Breast epithelium (tissue), 4 donors: ENCODE data around the gene RXFP2. TPM values are rescaled to one million over a fixed set of nuclear protein-coding genes. Genes with fewer than 3 reads are reported as not detected.

ENCODE experiments used
- DNase-seq, 2 donors: peaks; one replicate each; pipeline ENCODE4 v3.0.0-alpha.2; 2019; ENCODE audit warnings: low spot score in 2 of 2
- H3K27ac ChIP-seq, 2 donors: fragments of 200-600 bp; sonication (generic) in 1 of 2; one replicate each; pipeline ENCODE4 v1.5.1; 2016 to 2019; ENCODE audit warnings: mild to moderate bottlenecking in 1 of 2
- H3K27me3 ChIP-seq, 2 donors: fragments of 200-600 bp; sonication (generic) in 1 of 2; one replicate each; pipeline versions ENCODE4 v1.5.1 to v1.6.0; 2017 to 2019; ENCODE audit warnings: control low read depth in 1 of 2, mild to moderate bottlenecking in 1 of 2
- H3K36me3 ChIP-seq: fragments of 200-600 bp; one replicate; pipeline ENCODE4 v1.5.1; 2019
- H3K4me1 ChIP-seq, 2 donors: fragments of 200-600 bp; sonication (generic); one replicate each; pipeline ENCODE4 v1.5.1; 2016 to 2019; ENCODE audit warnings: control low read depth in 1 of 2
- H3K4me3 ChIP-seq, 3 donors: fragments of 200-600 bp; sonication (generic); 1 replicate in 2 of 3; 2 replicates in 1 of 3; pipeline ENCODE4 v1.5.1; 2016 to 2019; ENCODE audit warnings: mild to moderate bottlenecking in 3 of 3, moderate library complexity in 2 of 3
- H3K9me3 ChIP-seq, 2 donors: fragments of 200-600 bp; sonication (generic) in 1 of 2; one replicate each; pipeline ENCODE4 v1.5.1; 2016 to 2019; ENCODE audit warnings: control low read depth in 1 of 2
- POLR2A ChIP-seq: fragments of 450-650 bp; IDR thresholded peaks from one replicate; pipeline ENCODE4 v1.6.1; 2016; ENCODE audit warnings: antibody characterized with exemption, mild to moderate bottlenecking, moderate library complexity
- POLR2AphosphoS5 ChIP-seq, 3 donors: sonication (generic); formaldehyde crosslinking; IDR thresholded peaks; one replicate each; pipeline ENCODE4 v1.6.1; 2017; ENCODE audit warnings: antibody characterized with exemption in 3 of 3
- intact Hi-C: fragments of 100-400 bp; cut with DNase I; formaldehyde crosslinking; loops from one replicate; pipeline ENCODE4 v1.15.1; 2023; ENCODE audit warnings: low total_unique reads
- total RNA-seq, 3 donors: library from RNA; depleted of rRNA; stranded (reverse); fragments of >200 nt; gene quantifications; one replicate each; pipeline ENCODE4 v1.1.0, GENCODE V29; 2016
- TF ChIP-seq, protein P1 (sequence below), 3 donors: fragments of 450-650 bp; IDR thresholded peaks; one replicate each; pipeline ENCODE4 v1.5.1; 2016 to 2017; ENCODE audit warnings: antibody characterized with exemption in 3 of 3, mild to moderate bottlenecking in 3 of 3, moderate library complexity in 3 of 3

Gene RXFP2, protein sequence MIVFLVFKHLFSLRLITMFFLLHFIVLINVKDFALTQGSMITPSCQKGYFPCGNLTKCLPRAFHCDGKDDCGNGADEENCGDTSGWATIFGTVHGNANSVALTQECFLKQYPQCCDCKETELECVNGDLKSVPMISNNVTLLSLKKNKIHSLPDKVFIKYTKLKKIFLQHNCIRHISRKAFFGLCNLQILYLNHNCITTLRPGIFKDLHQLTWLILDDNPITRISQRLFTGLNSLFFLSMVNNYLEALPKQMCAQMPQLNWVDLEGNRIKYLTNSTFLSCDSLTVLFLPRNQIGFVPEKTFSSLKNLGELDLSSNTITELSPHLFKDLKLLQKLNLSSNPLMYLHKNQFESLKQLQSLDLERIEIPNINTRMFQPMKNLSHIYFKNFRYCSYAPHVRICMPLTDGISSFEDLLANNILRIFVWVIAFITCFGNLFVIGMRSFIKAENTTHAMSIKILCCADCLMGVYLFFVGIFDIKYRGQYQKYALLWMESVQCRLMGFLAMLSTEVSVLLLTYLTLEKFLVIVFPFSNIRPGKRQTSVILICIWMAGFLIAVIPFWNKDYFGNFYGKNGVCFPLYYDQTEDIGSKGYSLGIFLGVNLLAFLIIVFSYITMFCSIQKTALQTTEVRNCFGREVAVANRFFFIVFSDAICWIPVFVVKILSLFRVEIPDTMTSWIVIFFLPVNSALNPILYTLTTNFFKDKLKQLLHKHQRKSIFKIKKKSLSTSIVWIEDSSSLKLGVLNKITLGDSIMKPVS
- total RNA-seq, result under 1 TPM in 1 of 3 donors, not detected in 2; 0.48 TPM

DNA sequence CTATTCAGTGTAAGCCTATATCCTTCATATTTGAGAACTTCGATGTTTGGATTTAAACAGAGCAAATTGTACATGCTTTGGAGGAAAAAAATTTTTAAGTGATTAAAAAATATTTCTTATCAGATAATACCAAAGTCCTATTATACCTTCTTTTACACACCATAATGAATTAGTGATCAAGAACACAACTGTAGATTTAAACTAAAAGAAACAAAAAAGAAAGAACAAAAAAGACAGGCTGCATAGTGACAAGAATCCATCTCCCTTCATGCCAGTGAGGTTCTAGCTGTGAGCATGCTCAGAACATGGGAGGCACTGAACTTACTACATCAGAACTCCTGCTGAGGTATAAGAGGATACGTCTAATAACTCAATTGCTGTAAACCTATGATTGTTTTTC is at the start of gene RXFP2:
RXFP2 (plus strand) TSS at position 301 of the 400 bp plus-strand sequence; CDS start at position 388, 87 bp downstream.
- H3K27me3 ChIP-seq, result no peaks in the 10 kb centered on the region
- no peaks in the 10 kb centered on the region for H3K36me3 ChIP-seq
- intact Hi-C loops, result no loop called here
- H3K27ac ChIP-seq, result no peak within 1 kb of the TSS
- H3K4me1 ChIP-seq, result no peaks in the 10 kb centered on the region
- H3K4me3 ChIP-seq, result no peak within 1 kb of the TSS
- no peaks in the 10 kb centered on the region for H3K9me3 ChIP-seq
- DNase-seq, result no peak
- TF ChIP-seq POLR2A (no peak), POLR2AphosphoS5 (IDR thresholded peaks at IDR 0.05) (no peak)
- TF ChIP-seq, protein P1, sequence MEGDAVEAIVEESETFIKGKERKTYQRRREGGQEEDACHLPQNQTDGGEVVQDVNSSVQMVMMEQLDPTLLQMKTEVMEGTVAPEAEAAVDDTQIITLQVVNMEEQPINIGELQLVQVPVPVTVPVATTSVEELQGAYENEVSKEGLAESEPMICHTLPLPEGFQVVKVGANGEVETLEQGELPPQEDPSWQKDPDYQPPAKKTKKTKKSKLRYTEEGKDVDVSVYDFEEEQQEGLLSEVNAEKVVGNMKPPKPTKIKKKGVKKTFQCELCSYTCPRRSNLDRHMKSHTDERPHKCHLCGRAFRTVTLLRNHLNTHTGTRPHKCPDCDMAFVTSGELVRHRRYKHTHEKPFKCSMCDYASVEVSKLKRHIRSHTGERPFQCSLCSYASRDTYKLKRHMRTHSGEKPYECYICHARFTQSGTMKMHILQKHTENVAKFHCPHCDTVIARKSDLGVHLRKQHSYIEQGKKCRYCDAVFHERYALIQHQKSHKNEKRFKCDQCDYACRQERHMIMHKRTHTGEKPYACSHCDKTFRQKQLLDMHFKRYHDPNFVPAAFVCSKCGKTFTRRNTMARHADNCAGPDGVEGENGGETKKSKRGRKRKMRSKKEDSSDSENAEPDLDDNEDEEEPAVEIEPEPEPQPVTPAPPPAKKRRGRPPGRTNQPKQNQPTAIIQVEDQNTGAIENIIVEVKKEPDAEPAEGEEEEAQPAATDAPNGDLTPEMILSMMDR (IDR thresholded peaks at IDR 0.05), result no peak

GRCh38 chr13:31697290-31697689 is 42.0 kb upstream of the RXFP2 start:
- no peaks in the 10 kb centered on the region for H3K4me1 ChIP-seq
- H3K36me3 ChIP-seq, result no peaks in the 10 kb centered on the region
- H3K27ac ChIP-seq, result no peak overlapping the region
- no peak for DNase-seq
- no peaks in the 10 kb centered on the region for H3K27me3 ChIP-seq
- TF ChIP-seq POLR2A (no peak), POLR2AphosphoS5 (IDR thresholded peaks at IDR 0.05) (no peak)
- TF ChIP-seq, protein P1 (IDR thresholded peaks at IDR 0.05), result no peak
- no peak overlapping the region for H3K4me3 ChIP-seq
- peaks cover 11% of the 10 kb centered on the region in 2 donors for H3K9me3 ChIP-seq
- intact Hi-C loops, result no loop called here

DNA sequence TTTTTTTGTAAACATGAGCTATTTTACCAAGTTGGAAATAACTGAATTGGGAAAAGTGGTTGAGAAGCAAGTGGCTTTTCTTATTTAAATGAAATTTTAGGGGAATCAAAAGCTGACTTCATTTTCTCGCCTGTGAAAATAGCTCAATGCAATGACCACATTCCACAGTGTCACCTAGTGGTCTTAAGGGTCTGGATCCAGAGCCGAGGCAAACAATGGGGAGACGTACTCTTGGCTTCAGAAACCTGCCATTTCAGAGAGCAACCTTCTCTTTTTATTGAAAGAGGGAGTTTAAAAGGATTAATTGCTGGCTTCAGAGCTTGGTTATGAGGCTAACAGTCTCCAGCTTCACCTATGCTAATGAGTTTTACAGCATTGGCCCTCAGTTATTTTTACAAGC is 39.7 kb upstream of the RXFP2 start:
- no peak for TF ChIP-seq POLR2A
- TF ChIP-seq, protein P1 (IDR thresholded peaks at IDR 0.05), result no peak
- TF ChIP-seq POLR2AphosphoS5 (IDR thresholded peaks at IDR 0.05), result no peak
- no peaks in the 10 kb centered on the region for H3K27me3 ChIP-seq
- intact Hi-C loops, result no loop called here
- no peak for DNase-seq
- H3K9me3 ChIP-seq, result peaks cover 10 to 11% of the 10 kb centered on the region in 2 donors
- no peaks in the 10 kb centered on the region for H3K36me3 ChIP-seq
- H3K4me1 ChIP-seq, result no peaks in the 10 kb centered on the region
- H3K27ac ChIP-seq, result no peak overlapping the region
- H3K4me3 ChIP-seq, result no peak overlapping the region

DNA sequence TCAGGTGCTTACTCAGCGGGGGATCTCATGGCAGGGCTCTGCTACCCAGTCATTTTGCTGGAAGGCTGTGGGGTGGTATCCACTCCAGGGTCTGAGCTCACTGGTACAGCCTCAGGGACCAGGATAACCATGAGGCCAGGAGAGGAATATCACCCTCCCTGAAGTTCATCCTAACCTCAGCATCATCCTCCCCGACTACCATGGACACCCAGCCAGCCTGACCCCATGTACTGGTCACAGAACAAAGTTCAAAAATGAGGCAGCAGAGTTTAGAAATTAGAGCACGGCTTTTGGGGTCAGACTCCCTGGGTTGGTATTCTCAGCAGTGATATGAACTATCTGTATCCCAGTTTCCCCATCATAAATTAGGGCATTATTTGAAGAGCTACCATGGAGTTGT is 35.5 kb upstream of the RXFP2 start:
- no peak overlapping the region for H3K4me3 ChIP-seq
- H3K4me1 ChIP-seq, result no peaks in the 10 kb centered on the region
- TF ChIP-seq, protein P1 (IDR thresholded peaks at IDR 0.05), result no peak
- TF ChIP-seq POLR2AphosphoS5 (IDR thresholded peaks at IDR 0.05) (no peak), POLR2A (no peak)
- no peaks in the 10 kb centered on the region for H3K36me3 ChIP-seq
- no peak for DNase-seq
- H3K27ac ChIP-seq, result no peak overlapping the region
- intact Hi-C loops, result no loop called here
- H3K9me3 ChIP-seq, result no peaks in the 10 kb centered on the region
- no peaks in the 10 kb centered on the region for H3K27me3 ChIP-seq

DNA sequence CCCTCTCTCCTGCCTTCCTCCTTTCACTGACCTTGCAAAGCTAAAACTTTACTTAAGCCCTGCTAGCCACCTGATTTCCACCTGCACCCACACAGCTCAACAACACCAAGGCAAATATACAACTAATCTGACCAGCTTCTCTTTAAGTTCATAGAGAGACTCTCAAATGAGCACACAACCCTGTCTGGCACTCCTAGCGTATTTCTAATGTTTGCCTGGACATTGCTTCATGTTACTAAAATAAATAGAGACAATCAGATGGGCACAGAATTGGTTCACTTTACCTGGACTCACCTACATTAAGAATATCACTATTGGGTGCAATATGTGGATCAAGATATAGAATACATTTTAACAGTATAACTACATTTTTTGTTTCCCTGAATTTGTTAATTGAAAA is 33.2 kb upstream of the RXFP2 start:
- Histone ChIP-seq H3K9me3 (no peaks in the 10 kb centered on the region), H3K4me1 (no peaks in the 10 kb centered on the region), H3K27me3 (no peaks in the 10 kb centered on the region), H3K4me3 (no peak overlapping the region), H3K27ac (no peak overlapping the region), H3K36me3 (no peaks in the 10 kb centered on the region)
- intact Hi-C loops, result no loop called here
- DNase-seq, result no peak
- TF ChIP-seq POLR2A, result no peak
- TF ChIP-seq, protein P1 (IDR thresholded peaks at IDR 0.05), result no peak
- TF ChIP-seq POLR2AphosphoS5 (IDR thresholded peaks at IDR 0.05), result no peak
